Lung microvascular endothelial cell (primary cell): ENCODE results near the gene PNISR. TPM values are rescaled to one million over a fixed set of nuclear protein-coding genes. Genes with fewer than 3 reads are reported as not detected.
A peak's percentile ranks its signal among the peaks of the same experiment; 100 is the strongest.
"Not testable (repeated sequence)": the region's sequence is repeated elsewhere in the genome, so short reads cannot be mapped to it uniquely, and the experiment has no call there.

Source experiments
- DNase-seq, 2 donors: peaks; one replicate each; pipeline versions ENCODE4 v3.0.0 to v3.0.0-alpha.2; 2010; ENCODE audit warnings: low read depth in 2 of 2
- total RNA-seq: library from RNA; depleted of rRNA; stranded (reverse); fragments of >200 nt; gene quantifications from 2 replicates; pipeline ENCODE4 v1.2.1, GENCODE V29; 2014

The PNISR gene
- 22.7 and 35.3 TPM in 2 replicates for total RNA-seq

- peak; percentile 99 for DNase-seq
Observed at GRCh38 chr6:99424761-99425646, at the start of gene PNISR. PNISR (minus strand) TSS chr6:99425308; CDS start chr6:99414659, 10,649 bp downstream.

GRCh38 chr6:99473730-99474129 is 48.6 kb upstream of the PNISR start:
- DNase-seq: no peak

GRCh38 chr6:99471638-99472037 is 46.5 kb upstream of the PNISR start:
- DNase-seq: no peak

- DNase-seq: peak; percentile 35 to 54
Observed at GRCh38 chr6:99467509-99468106, 42.5 kb upstream of the PNISR start.

- not testable (repeated sequence) for DNase-seq
Observed at GRCh38 chr6:99459133-99459532, 34.0 kb upstream of the PNISR start.

- DNase-seq: peak; percentile 43 to 58
Observed at GRCh38 chr6:99458319-99458718, 33.2 kb upstream of the PNISR start.

GRCh38 chr6:99446076-99446475 is 21.0 kb upstream of the PNISR start:
- DNase-seq: no peak

GRCh38 chr6:99434702-99435530 is 9.8 kb upstream of the PNISR start:
- peak; percentile 57 to 59 for DNase-seq

GRCh38 chr6:99432877-99433276 is 7.8 kb upstream of the PNISR start:
- DNase-seq: no peak

GRCh38 chr6:99431901-99432300 is 6.8 kb upstream of the PNISR start:
- no peak for DNase-seq

GRCh38 chr6:99427988-99428387 is 2.9 kb upstream of the PNISR start:
- no peak for DNase-seq

GRCh38 chr6:99426451-99426757 is 1.3 kb upstream of the PNISR start:
- DNase-seq: peak in 1 of 2 donors; percentile 5

- DNase-seq: peak; percentile 67 to 83
Observed at GRCh38 chr6:99425647-99426450, 741 bp upstream of the PNISR start.

- DNase-seq: no peak
Observed at GRCh38 chr6:99424022-99424421, 1.1 kb downstream of the PNISR start.

GRCh38 chr6:99422912-99423311 is 2.2 kb downstream of the PNISR start:
- DNase-seq: no peak

GRCh38 chr6:99416892-99417767 is 8.0 kb downstream of the PNISR start:
- DNase-seq: no peak

- DNase-seq: no peak
Observed at GRCh38 chr6:99416226-99416625, 8.9 kb downstream of the PNISR start.

- DNase-seq: no peak
Observed at GRCh38 chr6:99415446-99415845, 9.7 kb downstream of the PNISR start.

- no peak for DNase-seq
Observed at GRCh38 chr6:99412065-99412464, 13.0 kb downstream of the PNISR start.

- no peak for DNase-seq
Observed at GRCh38 chr6:99409672-99410071, 15.4 kb downstream of the PNISR start.
